Natural killer cell (primary cell): ENCODE results near the gene ZBTB40. TPM values are rescaled to one million over a fixed set of nuclear protein-coding genes. Genes with fewer than 3 reads are reported as not detected.

Experiments used
- ATAC-seq, 3 donors: fragments of 150-1000 bp in 2 of 3; fragments of 200-7000 bp in 1 of 3; cut with Tn5 transposase; 1 replicate in 1 of 3; 2 replicates in 2 of 3; pipeline ENCODE4 v1.10.0; 2021; ENCODE audit warnings: mild to moderate bottlenecking in 2 of 3, moderate library complexity in 2 of 3
- DNase-seq, 2 donors: peaks; one replicate each; pipeline versions ENCODE4 v3.0.0 to v3.0.0-alpha.2; 2013 to 2021; ENCODE audit warnings: mixed read lengths in 1 of 2
- H3K27ac ChIP-seq: one replicate; pipeline ENCODE4 v1.5.1; 2013; ENCODE audit warnings: mild to moderate bottlenecking, low read length
- H3K27me3 ChIP-seq: one replicate; pipeline ENCODE4 v1.6.1; 2013; ENCODE audit warnings: low read length; ENCODE audit not compliant: control insufficient read depth, insufficient read depth
- H3K36me3 ChIP-seq: one replicate; pipeline ENCODE4 v1.6.1; 2013; ENCODE audit warnings: low read length; ENCODE audit not compliant: control insufficient read depth, insufficient read depth
- H3K4me1 ChIP-seq: one replicate; pipeline ENCODE4 v1.6.1; 2013; ENCODE audit warnings: low read length; ENCODE audit not compliant: control insufficient read depth, insufficient read depth
- H3K4me3 ChIP-seq: one replicate; pipeline ENCODE4 v1.5.1; 2013; ENCODE audit warnings: low read length
- H3K9me3 ChIP-seq: one replicate; pipeline ENCODE4 v1.6.1; 2013; ENCODE audit warnings: low read length; ENCODE audit not compliant: control insufficient read depth, insufficient read depth
- H3K27ac Mint-ChIP-seq, 2 donors: one replicate each; pipeline ENCODE4 v1.8.0; 2022; ENCODE audit warnings: mild to moderate bottlenecking in 2 of 2, mixed read lengths in 2 of 2, moderate library complexity in 1 of 2
- H3K27me3 Mint-ChIP-seq, 2 donors: one replicate each; pipeline ENCODE4 v1.8.0; 2022; ENCODE audit warnings: low read depth in 2 of 2, mixed read lengths in 2 of 2
- H3K36me3 Mint-ChIP-seq: one replicate; pipeline ENCODE4 v1.8.0; 2022; ENCODE audit warnings: mixed read lengths
- H3K4me1 Mint-ChIP-seq, 2 donors: one replicate each; pipeline ENCODE4 v1.8.0; 2022; ENCODE audit warnings: mixed read lengths in 2 of 2
- H3K4me3 Mint-ChIP-seq: one replicate; pipeline ENCODE4 v1.8.0; 2022; ENCODE audit warnings: mild to moderate bottlenecking, moderate library complexity, mixed read lengths
- H3K9me3 Mint-ChIP-seq, 2 donors: one replicate each; pipeline ENCODE4 v1.8.0; 2022; ENCODE audit warnings: mixed read lengths in 2 of 2
- CTCF ChIP-seq: fragments of 200-600 bp; IDR thresholded peaks from one replicate; pipeline ENCODE4 v1.8.0; 2022; ENCODE audit warnings: antibody characterized with exemption
- whole genome bisulfite sequencing: methylation state at CpG from one replicate; pipeline ENCODE4 v1.1.7; 2013; ENCODE audit warnings: missing lambda C conversion rate; ENCODE audit not compliant: insufficient coverage; 5-methylcytosine and 5-hydroxymethylcytosine counted together
- intact Hi-C: fragments of 100-400 bp; cut with micrococcal nuclease; formaldehyde crosslinking; loops from one replicate; pipeline ENCODE4 v1.14.2; 2022
- total RNA-seq, 4 donors: library from RNA; stranded (reverse); fragments of 120-200 nt in 1 of 4; gene quantifications; one replicate each; pipeline versions ENCODE4 v1.2.3 to v1.2.4, GENCODE V29; 2013 to 2022

The ZBTB40 gene
- total RNA-seq, 3 donors from 2014 or later (not counting 1 experiment from before 2014, with no cell fraction given): 32.9 to 37.6 (median 36.7) TPM

- no peak overlapping the region for H3K27ac ChIP-seq
- ATAC-seq: no peak
- H3K27ac Mint-ChIP-seq: no peak overlapping the region
- H3K36me3 ChIP-seq: peaks cover 90% of the 10 kb centered on the region
- H3K4me1 ChIP-seq: no peaks in the 10 kb centered on the region
- H3K9me3 Mint-ChIP-seq: no peaks in the 10 kb centered on the region
- 96% methylated on average over 5 of the region's 7 CpGs for WGBS
- intact Hi-C loops: no loop called here
- no peaks in the 10 kb centered on the region for H3K27me3 ChIP-seq
- no peak for TF ChIP-seq CTCF
- no peaks in the 10 kb centered on the region for H3K9me3 ChIP-seq
- H3K4me1 Mint-ChIP-seq: no peaks in the 10 kb centered on the region
- H3K27me3 Mint-ChIP-seq: no peaks in the 10 kb centered on the region
- H3K36me3 Mint-ChIP-seq: peaks cover 41% of the 10 kb centered on the region
- DNase-seq: no peak
- no peak overlapping the region for H3K4me3 Mint-ChIP-seq
- H3K4me3 ChIP-seq: no peak overlapping the region
These were observed 70.6 kb downstream of the ZBTB40 start for GRCh38 chr1:22522221-22522743.

- Histone ChIP-seq H3K9me3 (no peaks in the 10 kb centered on the region), H3K4me1 (no peaks in the 10 kb centered on the region), H3K27me3 (no peaks in the 10 kb centered on the region), H3K36me3 (peaks cover 80% of the 10 kb centered on the region), H3K4me3 (no peak overlapping the region), H3K27ac (no peak overlapping the region)
- no peak for ATAC-seq
- Mint-ChIP-seq H3K9me3 (no peaks in the 10 kb centered on the region), H3K27me3 (no peaks in the 10 kb centered on the region), H3K4me1 (no peaks in the 10 kb centered on the region), H3K36me3 (peaks cover 23% of the 10 kb centered on the region), H3K4me3 (no peak overlapping the region), H3K27ac (no peak overlapping the region)
- intact Hi-C loops: no loop called here
- DNase-seq: no peak
- WGBS: 93% methylated on average over 5 of the region's 5 CpGs
- TF ChIP-seq CTCF: no peak
These were observed 72.8 kb downstream of the ZBTB40 start for GRCh38 chr1:22524481-22524880.

- no peak for TF ChIP-seq CTCF
- Histone ChIP-seq H3K27ac (no peak overlapping the region), H3K4me1 (no peaks in the 10 kb centered on the region), H3K9me3 (no peaks in the 10 kb centered on the region), H3K27me3 (no peaks in the 10 kb centered on the region), H3K36me3 (peaks cover 73% of the 10 kb centered on the region), H3K4me3 (no peak overlapping the region)
- ATAC-seq (no peak), DNase-seq (no peak)
- Mint-ChIP-seq H3K36me3 (peaks cover 18% of the 10 kb centered on the region), H3K4me1 (no peaks in the 10 kb centered on the region), H3K9me3 (no peaks in the 10 kb centered on the region), H3K27me3 (no peaks in the 10 kb centered on the region), H3K27ac (no peak overlapping the region), H3K4me3 (no peak overlapping the region)
- 91% methylated on average over 3 of the region's 3 CpGs for WGBS
- intact Hi-C loops: no loop called here
These were observed 73.6 kb downstream of the ZBTB40 start for GRCh38 chr1:22525211-22525610.

GRCh38 chr1:22525646-22526045 is 74.0 kb downstream of the ZBTB40 start:
- Mint-ChIP-seq H3K27ac (no peak overlapping the region), H3K27me3 (no peaks in the 10 kb centered on the region), H3K9me3 (no peaks in the 10 kb centered on the region), H3K36me3 (peaks cover 18% of the 10 kb centered on the region), H3K4me3 (no peak overlapping the region), H3K4me1 (no peaks in the 10 kb centered on the region)
- no peak for TF ChIP-seq CTCF
- Histone ChIP-seq H3K27ac (no peak overlapping the region), H3K4me1 (no peaks in the 10 kb centered on the region), H3K9me3 (no peaks in the 10 kb centered on the region), H3K36me3 (peaks cover 68% of the 10 kb centered on the region), H3K4me3 (no peak overlapping the region), H3K27me3 (no peaks in the 10 kb centered on the region)
- no peak for ATAC-seq
- DNase-seq: no peak
- WGBS: 97% methylated on average over 11 of the region's 11 CpGs
- intact Hi-C loops: no loop called here
